ENCODE data around the gene DENND2A.

Gene DENND2A

GRCh38 chr7:140605337-140605736 is 35.3 kb downstream of the DENND2A start:
- Mint-ChIP-seq H3K36me3 (ENCODE audit: low read depth) (peaks cover 24% of the 10 kb centered on the region), H3K4me1 (peaks cover 30% of the 10 kb centered on the region)

GRCh38 chr7:140604760-140605159 is 35.9 kb downstream of the DENND2A start:
- TF ChIP-seq CTCF (IDR thresholded peaks at IDR 0.05), result no peak
- no peak for DNase-seq
- peaks cover 28% of the 10 kb centered on the region for H3K4me1 Mint-ChIP-seq
- peaks cover 3% of the 10 kb centered on the region for H3K27me3 Mint-ChIP-seq (ENCODE audit: low read depth, poor library complexity)
- no peak overlapping the region for H3K27ac Mint-ChIP-seq
- peaks cover 30% of the 10 kb centered on the region for H3K36me3 Mint-ChIP-seq (ENCODE audit: low read depth)
- no peaks in the 10 kb centered on the region for H3K9me3 Mint-ChIP-seq
- H3K4me3 Mint-ChIP-seq, result no peak overlapping the region

More at GRCh38 chr7:140605337-140605736, 35.3 kb downstream of the DENND2A start:
- H3K27ac Mint-ChIP-seq, result peak overlapping the region; percentile 59
- no peak for DNase-seq
- TF ChIP-seq CTCF (IDR thresholded peaks at IDR 0.05), result no peak
- H3K9me3 Mint-ChIP-seq, result no peaks in the 10 kb centered on the region
- H3K4me3 Mint-ChIP-seq, result no peak overlapping the region
- H3K27me3 Mint-ChIP-seq (ENCODE audit: low read depth, poor library complexity), result peaks cover 3% of the 10 kb centered on the region

GRCh38 chr7:140604076-140604475 is 36.5 kb downstream of the DENND2A start:
- no peak for TF ChIP-seq CTCF (IDR thresholded peaks at IDR 0.05)
- no peak for DNase-seq
- H3K4me1 Mint-ChIP-seq, result peaks cover 28% of the 10 kb centered on the region

GRCh38 chr7:140601566-140602174 is 38.9 kb downstream of the DENND2A start:
- Mint-ChIP-seq H3K9me3 (no peaks in the 10 kb centered on the region), H3K4me1 (peaks cover 42% of the 10 kb centered on the region), H3K27ac (peak overlapping the region; percentile 94), H3K27me3 (ENCODE audit: low read depth, poor library complexity) (peaks cover 3% of the 10 kb centered on the region), H3K36me3 (ENCODE audit: low read depth) (peaks cover 27% of the 10 kb centered on the region), H3K4me3 (no peak overlapping the region)
- no peak for TF ChIP-seq CTCF (IDR thresholded peaks at IDR 0.05)
- no peak for DNase-seq

More at GRCh38 chr7:140604076-140604475, 36.5 kb downstream of the DENND2A start:
- Mint-ChIP-seq H3K9me3 (no peaks in the 10 kb centered on the region), H3K36me3 (ENCODE audit: low read depth) (peaks cover 32% of the 10 kb centered on the region), H3K27me3 (ENCODE audit: low read depth, poor library complexity) (peaks cover 3% of the 10 kb centered on the region), H3K4me3 (no peak overlapping the region), H3K27ac (peak overlapping the region; percentile 19)

GRCh38 chr7:140600341-140600740 is 40.3 kb downstream of the DENND2A start:
- Mint-ChIP-seq H3K27ac (no peak overlapping the region), H3K4me1 (peaks cover 48% of the 10 kb centered on the region), H3K9me3 (no peaks in the 10 kb centered on the region), H3K27me3 (ENCODE audit: low read depth, poor library complexity) (no peaks in the 10 kb centered on the region), H3K36me3 (ENCODE audit: low read depth) (peaks cover 31% of the 10 kb centered on the region), H3K4me3 (no peak overlapping the region)
- no peak for TF ChIP-seq CTCF (IDR thresholded peaks at IDR 0.05)
- DNase-seq, result no peak

GRCh38 chr7:140597428-140597949 is 43.1 kb downstream of the DENND2A start:
- Mint-ChIP-seq H3K4me1 (peaks cover 51% of the 10 kb centered on the region), H3K27ac (no peak overlapping the region), H3K36me3 (ENCODE audit: low read depth) (peaks cover 40% of the 10 kb centered on the region), H3K4me3 (no peak overlapping the region), H3K27me3 (ENCODE audit: low read depth, poor library complexity) (no peaks in the 10 kb centered on the region), H3K9me3 (no peaks in the 10 kb centered on the region)
- DNase-seq, result no peak
- TF ChIP-seq CTCF (IDR thresholded peaks at IDR 0.05), result no peak
